Skin epidermis (tissue), 12 donors: ENCODE data around the gene RND2.
"Not testable (repeated sequence)": the region's sequence is repeated elsewhere in the genome, so short reads cannot be mapped to it uniquely, and the experiment has no call there.

Experiments used
- H3K27ac ChIP-seq, 21 experiments: fragments of 200-600 bp; sonication (generic) in 11 of 21; one replicate each; pipeline ENCODE4 v1.5.0; 2020; ENCODE audit warnings: mild to moderate bottlenecking in 3 of 21, inconsistent platforms in 2 of 21, moderate library complexity in 2 of 21
- H3K4me3 ChIP-seq, 7 experiments: fragments of 200-600 bp; sonication (generic) in 2 of 7; one replicate each; pipeline ENCODE4 v1.5.0; 2020; ENCODE audit warnings: inconsistent platforms in 2 of 7, mild to moderate bottlenecking in 2 of 7, moderate library complexity in 1 of 7

RND2 gene, protein sequence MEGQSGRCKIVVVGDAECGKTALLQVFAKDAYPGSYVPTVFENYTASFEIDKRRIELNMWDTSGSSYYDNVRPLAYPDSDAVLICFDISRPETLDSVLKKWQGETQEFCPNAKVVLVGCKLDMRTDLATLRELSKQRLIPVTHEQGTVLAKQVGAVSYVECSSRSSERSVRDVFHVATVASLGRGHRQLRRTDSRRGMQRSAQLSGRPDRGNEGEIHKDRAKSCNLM

DNA sequence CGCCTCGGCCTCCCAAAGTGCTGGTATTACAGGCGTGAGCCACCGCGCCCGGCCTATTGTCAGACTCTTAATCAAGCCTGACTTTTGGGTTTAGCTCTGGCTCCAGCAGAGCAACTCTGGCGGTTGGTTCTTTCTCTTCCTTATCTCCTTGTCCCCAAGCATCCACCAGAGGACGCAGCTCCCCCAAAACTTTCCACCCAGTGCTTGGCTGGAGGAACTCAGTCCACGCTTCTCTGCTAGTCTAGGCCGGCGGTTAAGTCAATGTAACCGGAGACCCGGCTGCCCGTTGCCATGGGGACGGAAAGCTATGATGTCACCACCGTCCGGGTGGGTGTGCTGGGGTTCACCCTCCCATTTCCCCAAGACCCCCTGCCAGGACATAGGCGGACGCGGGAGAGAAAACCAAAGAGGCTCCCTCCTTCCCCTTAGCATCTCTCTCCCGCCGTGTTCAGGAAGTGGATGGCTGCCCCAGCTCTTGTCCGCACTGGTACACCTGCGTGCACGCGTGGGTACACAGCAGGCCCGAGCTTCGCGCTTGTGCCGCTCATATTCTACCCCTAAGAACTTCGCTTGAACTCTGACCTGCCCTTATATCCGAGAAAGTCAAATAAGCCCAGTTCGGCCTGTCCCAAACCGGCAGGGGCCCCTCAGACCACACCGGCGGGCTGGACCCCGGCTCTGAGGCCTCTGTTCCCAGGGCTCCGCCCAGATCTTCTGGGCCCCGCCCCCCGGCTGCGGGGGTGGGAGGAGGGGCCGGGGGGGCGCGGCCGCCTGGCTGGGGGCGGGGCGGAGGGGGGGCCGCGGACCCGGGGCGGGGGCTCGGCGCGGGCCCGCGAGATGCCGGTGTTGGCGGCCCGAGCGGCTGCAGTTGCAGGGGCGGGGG, at the start of gene RND2:
Gene RND2, plus strand, starts transcription at position 825 of the 883 bp plus-strand sequence. CDS start 117 bp downstream, outside the sequence.
- peak within 1 kb of the TSS in 17 of 21 experiments; percentile 1 to 83 (median 41) for H3K27ac ChIP-seq
- H3K4me3 ChIP-seq: peak within 1 kb of the TSS; percentile 37 to 54 (median 44)

DNA sequence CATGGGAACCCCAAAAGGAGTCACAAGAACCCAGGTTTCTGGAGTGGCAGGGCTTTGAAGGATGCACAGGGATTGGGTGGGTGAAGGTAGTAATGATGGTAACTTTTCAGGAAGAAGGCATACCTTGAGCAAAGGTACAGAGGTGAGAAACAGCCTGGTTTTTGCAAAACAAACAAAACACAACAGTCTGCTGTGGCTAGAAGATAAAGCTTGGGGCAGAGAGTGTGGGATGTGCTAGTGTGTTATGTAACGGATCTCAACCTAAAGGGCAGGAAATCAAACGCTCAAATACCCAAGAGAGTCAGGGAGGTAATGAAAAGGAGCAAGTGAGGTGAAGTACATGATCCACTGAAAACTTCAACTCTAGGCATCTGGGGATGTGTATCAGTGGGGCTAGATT, 49.8 kb upstream of the RND2 start:
- H3K27ac ChIP-seq: no peak overlapping the region

DNA sequence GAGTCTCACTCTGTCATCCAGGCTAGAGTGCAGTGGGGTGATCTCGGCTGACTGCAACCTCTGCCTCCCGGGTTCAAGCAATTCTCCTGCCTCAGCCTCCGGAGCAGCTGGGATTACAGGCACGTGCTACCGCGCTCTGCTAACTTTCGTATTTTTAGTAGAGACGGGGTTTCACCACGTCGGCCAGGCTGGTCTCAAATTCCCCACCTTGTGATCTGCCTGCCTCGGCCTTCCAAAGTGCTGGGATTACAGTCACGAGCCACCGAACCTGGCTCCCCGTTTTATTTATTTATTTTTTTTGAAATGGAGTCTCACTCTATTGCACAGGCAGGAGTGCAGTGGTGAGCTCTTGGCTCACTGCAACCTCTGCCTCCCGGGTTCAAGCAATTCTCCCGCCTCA, 49.3 kb upstream of the RND2 start:
- not testable (repeated sequence) for H3K27ac ChIP-seq, H3K4me3 ChIP-seq

More for the DNA sequence above, 49.8 kb upstream of the RND2 start:
- no peak overlapping the region for H3K4me3 ChIP-seq

DNA sequence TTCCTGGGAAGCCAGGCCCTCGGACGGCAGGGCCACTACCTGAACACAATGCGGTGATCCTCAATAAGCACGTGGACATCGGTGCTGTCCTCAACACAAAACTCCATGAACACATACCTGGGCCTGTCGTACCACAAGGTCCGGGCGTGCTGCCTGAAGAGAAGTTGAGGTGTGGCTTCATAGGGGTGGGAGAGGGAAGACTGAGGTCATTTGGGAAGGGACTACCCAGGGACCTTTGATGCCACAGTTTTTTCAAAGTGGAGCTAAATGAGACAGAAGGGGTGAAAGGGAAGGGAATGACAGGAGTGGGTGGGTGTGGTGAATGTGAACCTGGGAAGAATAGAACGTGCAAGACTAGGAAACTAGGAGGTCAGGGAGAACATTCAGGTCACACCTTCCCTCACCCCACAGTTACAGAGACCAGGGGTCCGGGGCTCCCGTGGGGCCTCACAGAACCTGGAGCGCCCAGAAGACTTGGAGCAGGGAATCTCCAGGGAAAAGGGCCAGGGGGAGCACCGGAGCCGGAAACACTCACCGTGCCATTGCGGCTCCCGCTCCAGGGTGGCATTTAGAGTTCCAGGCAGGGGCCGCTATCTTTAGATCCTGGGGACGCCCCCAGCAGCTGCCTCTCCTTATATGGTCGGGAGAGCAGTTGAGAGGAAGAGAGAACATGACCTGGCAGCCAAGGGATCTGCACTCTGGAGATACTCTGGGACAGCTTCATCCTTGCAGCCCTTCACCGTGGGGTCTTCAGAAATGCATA, 45.3 kb upstream of the RND2 start, which contains the start of gene PTGES3L:
Gene PTGES3L, minus strand, starts transcription at position 570 of the 763 bp plus-strand sequence. Its CDS starts 27 bp downstream, at position 543.
- H3K4me3 ChIP-seq: peak within 1 kb of the TSS; percentile 45 to 99 (median 84)
- H3K27ac ChIP-seq: peak within 1 kb of the TSS; percentile 5 to 90 (median 83)

DNA sequence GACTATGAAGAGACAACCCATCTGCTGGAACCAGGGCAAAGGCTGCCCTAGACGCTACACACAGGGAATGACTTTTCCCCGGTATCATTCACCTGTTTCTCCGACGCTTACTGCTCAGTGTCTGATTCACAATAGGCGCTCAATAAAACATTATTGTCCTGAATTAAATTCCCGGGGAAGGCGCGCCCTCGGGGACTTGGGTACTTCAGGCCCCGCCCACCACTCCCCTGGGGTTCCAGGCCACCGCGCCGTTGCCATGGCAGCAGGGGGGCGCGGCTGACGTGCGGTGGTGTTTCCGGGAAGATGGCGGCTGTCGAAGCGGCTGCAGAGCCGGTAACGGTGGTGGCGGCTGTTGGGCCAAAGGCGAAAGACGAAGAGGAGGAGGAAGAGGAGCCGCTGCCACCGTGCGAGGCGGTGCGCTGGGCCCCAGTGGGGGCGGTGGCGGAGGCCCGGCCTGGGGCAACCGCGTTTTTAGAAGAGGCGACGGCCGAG, 44.7 kb upstream of the RND2 start, which contains the start of gene RUNDC1:
Gene RUNDC1, plus strand, starts transcription at position 292 of the 492 bp plus-strand sequence. Its CDS starts 12 bp downstream, at position 304.
- Histone ChIP-seq H3K27ac (peak within 1 kb of the TSS; percentile 5 to 90 (median 83)), H3K4me3 (peak within 1 kb of the TSS; percentile 45 to 99 (median 84))

DNA sequence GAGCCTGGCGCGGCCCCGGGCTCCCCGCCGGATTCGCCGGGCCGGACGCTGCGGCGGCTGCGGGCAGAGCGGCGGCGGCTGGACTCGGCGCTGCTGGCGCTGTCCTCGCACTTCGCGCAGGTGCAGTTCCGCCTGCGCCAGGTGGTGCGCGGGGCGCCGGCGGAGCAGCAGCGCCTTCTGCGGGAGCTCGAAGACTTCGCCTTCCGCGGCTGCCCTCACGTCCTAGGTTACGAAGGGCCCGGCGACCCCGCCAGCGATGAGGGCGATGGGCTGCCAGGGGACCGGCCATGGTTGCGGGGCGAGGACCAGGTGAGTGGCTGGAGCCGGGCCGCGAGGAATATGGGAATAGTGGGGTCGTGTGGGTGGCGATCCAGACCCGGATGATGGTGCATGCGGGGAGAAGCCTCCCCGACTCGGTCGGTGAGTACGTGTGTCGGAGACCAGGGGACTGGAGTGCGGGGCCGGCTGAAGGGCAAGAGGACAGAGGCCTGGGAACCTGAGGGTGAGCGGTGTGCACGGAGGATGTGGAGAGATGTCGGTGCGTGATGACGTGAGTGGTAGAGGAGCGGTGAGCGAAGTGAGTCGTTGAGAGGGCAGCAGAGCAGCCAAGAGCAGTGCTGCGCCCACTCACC, 44.1 kb upstream of the RND2 start:
- Histone ChIP-seq H3K27ac (peak overlapping the region; percentile 5 to 90 (median 83)), H3K4me3 (peak overlapping the region; percentile 45 to 99 (median 84))

DNA sequence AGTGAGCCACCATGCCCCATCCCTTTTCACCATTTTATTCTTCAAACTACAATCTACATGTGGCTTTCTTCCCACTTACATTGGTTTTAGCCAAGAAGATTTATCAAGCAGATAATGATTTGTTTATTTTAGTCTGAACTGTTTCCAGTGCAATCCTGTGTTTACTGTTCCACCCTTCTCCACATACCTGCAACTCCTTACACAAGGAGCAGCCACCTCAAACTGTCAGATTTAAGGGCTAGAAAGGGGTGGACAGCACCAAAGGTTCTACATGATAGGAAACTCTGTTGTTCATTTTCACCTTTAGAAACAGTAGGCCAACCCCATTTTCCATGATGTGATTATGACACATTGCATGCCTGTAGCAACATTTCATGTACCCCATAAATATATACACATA, 42.8 kb upstream of the RND2 start:
- Histone ChIP-seq H3K27ac (peak overlapping the region in 2 of 21 experiments; percentile 17 to 87), H3K4me3 (no peak overlapping the region)

DNA sequence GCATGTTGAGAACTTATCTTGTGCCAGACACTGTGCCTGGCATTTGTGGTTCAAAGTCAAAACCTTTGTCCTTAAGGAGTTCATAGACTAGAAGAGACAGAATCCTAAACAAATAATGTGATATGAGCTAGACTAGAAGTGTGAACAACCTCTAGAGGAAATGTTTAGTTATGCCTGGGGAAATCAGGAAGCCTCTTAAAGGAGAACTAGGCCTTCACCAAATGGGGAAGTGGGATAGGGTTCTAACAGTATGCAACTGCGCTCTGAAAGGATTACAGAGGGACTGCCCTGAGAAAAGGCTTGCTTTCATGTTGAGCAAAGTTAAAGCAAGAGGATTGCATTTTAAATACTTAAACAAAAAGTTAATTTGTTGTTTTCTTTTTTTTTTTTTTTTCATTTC, 39.8 kb upstream of the RND2 start:
- peak overlapping the region in 10 of 21 experiments; percentile 5 to 66 (median 42) for H3K27ac ChIP-seq
- H3K4me3 ChIP-seq: no peak overlapping the region

DNA sequence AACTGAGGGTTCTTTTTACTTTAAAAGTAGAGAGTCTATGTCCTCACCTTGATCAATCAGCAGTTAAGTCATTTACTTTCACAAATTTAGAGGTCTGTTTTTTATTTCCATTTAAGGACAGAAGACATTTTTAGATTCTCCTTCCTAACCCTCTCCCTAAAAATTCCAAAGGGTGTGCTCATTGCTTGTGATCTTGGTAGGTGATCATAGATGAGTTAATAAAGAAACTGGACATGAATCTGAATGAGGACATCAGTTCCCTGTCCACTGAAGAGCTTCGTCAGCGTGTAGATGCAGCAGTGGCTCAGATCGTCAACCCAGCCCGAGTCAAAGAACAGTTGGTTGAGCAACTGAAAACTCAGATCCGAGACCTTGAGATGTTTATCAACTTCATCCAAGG, 35.9 kb upstream of the RND2 start:
- no peak overlapping the region for H3K4me3 ChIP-seq
- H3K27ac ChIP-seq: no peak overlapping the region

DNA sequence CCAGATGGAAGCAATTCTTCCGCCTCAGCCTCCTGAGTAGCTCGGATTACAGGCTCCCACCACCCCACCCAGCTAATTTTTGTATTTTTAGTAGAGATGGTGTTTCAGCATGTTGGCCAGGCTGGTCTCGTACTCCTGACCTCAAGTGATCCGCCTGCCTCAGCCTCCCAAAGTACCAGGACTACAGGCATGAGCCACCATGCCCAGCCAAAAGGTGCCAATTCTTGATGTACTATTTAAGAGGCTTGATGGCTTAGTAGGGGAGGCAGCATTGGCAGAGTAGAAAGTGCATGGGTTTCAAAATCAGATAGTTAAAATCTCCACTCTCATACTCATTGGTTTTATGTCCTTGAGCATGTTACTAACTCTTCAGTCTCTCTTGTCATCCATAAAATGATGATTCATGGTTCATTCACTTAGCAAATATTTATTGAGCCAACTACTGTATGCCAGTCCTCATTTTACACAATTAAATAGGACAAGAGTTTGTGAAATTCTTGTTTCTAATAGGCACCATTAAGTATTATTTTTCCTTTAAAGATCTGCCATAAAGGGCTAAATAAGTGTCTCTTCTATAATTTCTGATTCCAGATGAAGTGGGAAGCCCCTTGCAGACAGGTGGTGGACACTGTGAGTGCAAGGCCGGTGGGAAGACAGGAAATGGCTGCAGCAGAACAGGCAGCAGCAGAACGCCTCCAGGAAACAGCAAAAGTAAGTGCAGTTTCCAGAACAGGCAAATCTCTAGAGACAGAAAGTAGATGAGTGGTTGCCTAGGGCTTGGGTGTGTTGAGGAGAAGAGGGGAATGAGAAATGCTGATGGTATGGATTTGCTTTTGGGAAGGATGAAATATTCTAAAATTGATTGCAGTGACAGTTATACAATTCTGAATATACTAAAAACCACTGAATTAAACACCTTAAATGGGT, 35.0 kb upstream of the RND2 start:
- Histone ChIP-seq H3K27ac (no peak overlapping the region), H3K4me3 (no peak overlapping the region)

DNA sequence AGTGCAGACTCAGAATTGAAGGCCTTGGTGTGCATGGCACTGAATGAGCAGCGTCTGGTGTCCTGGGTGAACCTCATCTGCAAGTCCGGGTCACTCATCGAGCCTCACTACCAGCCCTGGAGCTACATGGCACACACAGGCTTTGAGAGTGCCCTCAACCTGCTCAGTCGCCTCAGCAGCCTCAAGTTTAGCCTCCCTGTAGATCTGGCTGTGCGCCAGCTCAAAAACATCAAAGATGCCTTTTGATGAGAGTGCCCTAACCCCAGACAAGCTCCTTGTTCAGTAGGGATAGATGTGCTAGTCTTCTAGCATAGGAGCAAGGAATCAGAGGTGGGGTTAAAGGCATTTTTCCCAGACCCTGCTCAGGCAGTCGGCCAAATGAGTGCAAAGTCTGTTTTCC, 33.6 kb upstream of the RND2 start:
- no peak overlapping the region for H3K4me3 ChIP-seq
- H3K27ac ChIP-seq: no peak overlapping the region

DNA sequence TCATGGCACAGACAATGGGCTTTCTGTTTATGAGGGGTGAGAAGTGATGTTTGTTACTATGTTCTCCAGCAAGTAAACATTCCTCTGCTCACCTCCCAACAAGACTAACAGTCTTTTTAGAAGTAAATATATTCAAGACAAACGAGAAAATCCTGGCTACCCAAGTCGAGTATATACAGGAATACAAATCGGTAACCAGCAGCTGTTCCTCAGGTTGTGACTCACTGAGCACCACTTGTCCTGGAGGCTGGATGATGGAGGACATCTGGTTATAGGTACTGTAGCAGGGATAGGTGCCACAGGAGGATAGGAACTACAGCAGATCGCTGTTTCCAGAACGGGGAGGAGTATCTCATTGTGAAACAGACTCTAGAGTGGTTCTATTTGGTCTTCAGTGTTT, 32.2 kb upstream of the RND2 start:
- H3K4me3 ChIP-seq: no peak overlapping the region
- no peak overlapping the region for H3K27ac ChIP-seq

DNA sequence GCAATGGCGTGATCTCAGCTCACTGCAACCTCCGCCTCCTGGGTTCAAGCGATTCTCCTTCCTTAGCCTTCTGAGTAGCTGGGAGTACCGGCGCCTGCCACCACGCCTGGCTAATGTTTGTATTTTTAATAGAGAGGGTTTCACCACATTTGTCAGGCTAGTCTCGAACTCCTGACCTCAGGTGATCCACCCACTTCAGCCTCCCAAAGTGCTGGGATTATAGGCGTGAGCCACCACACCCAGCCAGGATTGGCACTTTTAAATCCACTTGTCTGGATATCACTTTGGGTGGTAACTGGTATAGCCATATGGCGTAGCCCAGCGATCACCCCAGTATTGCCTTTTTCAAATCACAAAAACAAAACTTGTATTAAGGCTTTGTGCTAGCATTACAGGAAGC, 31.1 kb upstream of the RND2 start:
- H3K27ac ChIP-seq, H3K4me3 ChIP-seq: not testable (repeated sequence)

DNA sequence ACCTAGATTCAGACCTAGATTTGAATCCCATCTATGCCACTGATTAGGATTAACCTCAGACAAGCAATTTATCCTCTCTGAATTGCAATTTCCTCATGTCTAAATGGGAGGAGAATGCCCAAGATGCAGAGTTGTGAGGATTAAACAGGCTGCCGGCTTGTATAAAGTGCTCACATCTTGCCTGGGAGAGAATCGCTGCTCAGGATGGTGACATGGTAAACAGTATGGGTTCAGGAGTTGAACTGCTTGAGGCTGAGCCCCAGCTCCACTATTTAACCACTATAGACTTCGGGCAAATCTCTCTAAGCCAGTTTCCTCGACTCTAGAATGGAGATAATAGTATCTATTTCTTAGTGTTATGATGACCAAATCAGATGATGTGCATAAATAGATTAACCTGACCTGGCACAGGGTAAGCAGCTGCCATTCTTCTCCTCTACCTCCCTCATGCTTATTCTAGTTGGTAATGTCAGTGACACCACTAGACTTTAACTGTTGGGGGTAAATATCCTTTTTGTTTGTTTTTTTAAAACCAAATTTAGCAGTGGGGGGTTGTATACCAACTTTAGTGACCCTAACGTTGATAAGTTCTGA, 27.5 kb upstream of the RND2 start:
- peak overlapping the region in 3 of 7 experiments; percentile 70 to 90 (median 76) for H3K4me3 ChIP-seq
- peak overlapping the region in 17 of 21 experiments; percentile 41 to 95 (median 70) for H3K27ac ChIP-seq

DNA sequence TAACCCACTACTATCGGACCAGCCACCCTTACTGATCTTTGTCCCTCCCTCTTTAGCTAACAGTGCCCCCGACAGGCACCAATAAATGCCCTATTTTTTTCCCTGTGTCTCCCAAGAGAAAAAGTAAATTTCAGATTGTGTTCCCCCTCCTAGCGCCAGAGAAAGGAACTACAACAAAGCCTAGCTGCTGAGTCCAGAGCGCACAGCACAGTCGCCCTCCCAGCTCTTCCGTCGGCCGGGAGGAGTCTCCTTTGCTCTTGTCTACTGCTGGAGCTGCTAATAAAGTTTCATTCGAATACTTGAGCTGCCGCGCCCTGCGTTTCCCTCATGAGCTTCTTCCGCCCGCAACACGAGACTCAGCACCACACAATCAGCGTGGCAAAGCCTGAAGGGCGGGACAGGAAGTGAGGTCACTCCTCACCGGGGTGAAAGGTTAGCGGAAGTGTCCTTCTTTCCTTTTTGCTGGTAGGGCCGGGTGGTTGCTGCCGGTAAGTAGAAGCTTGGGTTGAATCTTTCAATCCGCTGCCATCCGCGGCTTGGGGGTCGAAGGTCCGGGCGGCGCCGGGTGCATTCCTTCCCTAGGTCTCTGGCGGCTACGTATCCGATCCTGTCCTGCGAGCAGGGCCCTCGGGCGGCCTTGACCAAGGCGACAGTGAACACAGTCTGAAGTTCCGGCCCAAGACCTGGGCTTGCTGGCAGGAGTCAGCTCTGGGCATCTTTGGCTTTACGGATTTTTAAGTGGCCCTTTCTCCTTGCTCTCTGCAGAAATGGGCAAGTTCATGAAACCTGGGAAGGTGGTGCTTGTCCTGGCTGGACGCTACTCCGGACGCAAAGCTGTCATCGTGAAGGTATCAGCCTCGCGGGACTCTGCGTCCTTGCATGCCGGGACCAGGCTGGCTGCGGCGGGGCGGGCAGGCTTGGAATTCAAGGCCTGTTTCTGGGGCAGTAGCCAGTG, 26.8 kb upstream of the RND2 start, which contains the start of gene RPL27:
Gene RPL27, plus strand, starts transcription at position 436 of the 955 bp plus-strand sequence. Its CDS starts 332 bp downstream, at position 768.
- Histone ChIP-seq H3K4me3 (peak within 1 kb of the TSS; percentile 67 to 90 (median 70)), H3K27ac (peak within 1 kb of the TSS; percentile 77 to 97 (median 91))

DNA sequence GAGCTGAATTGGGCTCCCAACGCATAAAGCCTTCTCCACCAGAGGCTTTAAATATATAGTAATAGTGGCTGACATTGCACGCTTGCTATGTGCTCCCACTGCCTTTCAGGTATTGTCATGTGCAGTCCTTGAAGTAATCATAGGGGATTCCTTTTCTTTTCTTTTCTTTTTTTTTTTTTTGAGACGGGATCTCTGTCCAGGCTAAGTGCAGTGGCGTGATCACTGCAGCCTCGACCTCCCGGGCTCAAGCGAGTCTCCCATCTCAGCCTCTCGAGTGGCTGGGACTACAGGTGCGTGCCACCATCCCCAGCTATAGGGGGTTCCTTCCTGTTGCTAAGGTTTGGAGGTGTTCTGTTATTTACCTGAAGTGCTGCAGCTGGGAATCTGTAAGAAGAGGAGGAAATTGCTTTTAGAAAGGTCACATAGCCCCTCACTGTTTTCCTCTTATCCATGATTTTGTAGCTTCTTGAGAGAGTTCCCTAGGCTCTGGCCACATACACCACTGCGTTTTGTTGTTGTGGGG, 26.0 kb upstream of the RND2 start:
- Histone ChIP-seq H3K4me3 (peak overlapping the region; percentile 67 to 90 (median 70)), H3K27ac (peak overlapping the region; percentile 77 to 97 (median 91))
